HepG2 (cell line): Measurements from ENCODE around the gene MAML1. TPM values are rescaled to one million over a fixed set of nuclear protein-coding genes. Genes with fewer than 3 reads are reported as not detected.

Experiments
- HCFC1 ChIP-seq: fragments of 150-350 bp; IDR thresholded peaks from 2 replicates; pipeline ENCODE4 v1.6.1; 2014; ENCODE audit warnings: low read depth, low read length
- KMT2A ChIP-seq: sonication (generic); formaldehyde crosslinking; IDR thresholded peaks from 2 replicates; pipeline ENCODE4 v1.4.0; 2020; ENCODE audit warnings: missing genetic modification reagents
- SNAPC5 ChIP-seq: sonication (generic); formaldehyde crosslinking; IDR thresholded peaks from 2 replicates; pipeline ENCODE4 v1.8.1; 2023; ENCODE audit warnings: mild to moderate bottlenecking, missing genetic modification reagents, borderline replicate concordance
- ZNF235 ChIP-seq: sonication (generic); formaldehyde crosslinking; IDR thresholded peaks from 2 replicates; pipeline ENCODE4 v1.8.1; 2023; ENCODE audit warnings: mild to moderate bottlenecking, missing genetic modification reagents, borderline replicate concordance
- ZNF24 ChIP-seq: fragments of 450-650 bp; IDR thresholded peaks from 2 replicates; pipeline ENCODE4 v1.6.1; 2017; ENCODE audit warnings: antibody characterized with exemption, mild to moderate bottlenecking
- ZNF30 ChIP-seq: sonication (generic); formaldehyde crosslinking; IDR thresholded peaks from 2 replicates; pipeline ENCODE4 v1.5.0; 2020; ENCODE audit warnings: mild to moderate bottlenecking, missing genetic modification reagents
- ZNF580 ChIP-seq: IDR thresholded peaks from 2 replicates; pipeline ENCODE4 v1.6.1; 2016; ENCODE audit warnings: low read depth, borderline replicate concordance
- ZNF646 ChIP-seq: sonication (generic); formaldehyde crosslinking; IDR thresholded peaks from 2 replicates; pipeline ENCODE4 v1.9.0; 2021; ENCODE audit warnings: mild to moderate bottlenecking, missing genetic modification reagents
- ZNF670 ChIP-seq: sonication (generic); formaldehyde crosslinking; IDR thresholded peaks from 2 replicates; pipeline ENCODE4 v1.8.0; 2022; ENCODE audit warnings: mild to moderate bottlenecking, missing genetic modification reagents, borderline replicate concordance
- ZNF704 ChIP-seq: sonication (generic); formaldehyde crosslinking; IDR thresholded peaks from 2 replicates; pipeline ENCODE4 v1.8.1; 2023; ENCODE audit warnings: mild to moderate bottlenecking, inconsistent platforms, moderate library complexity, missing genetic modification reagents, borderline replicate concordance
- ZNF841 ChIP-seq: sonication (generic); formaldehyde crosslinking; IDR thresholded peaks from 2 replicates; pipeline ENCODE4 v1.8.1; 2023; ENCODE audit warnings: missing genetic modification reagents, borderline replicate concordance
- ZNF850 ChIP-seq: sonication (generic); formaldehyde crosslinking; conservative IDR thresholded peaks from 2 replicates; pipeline ENCODE4 v1.9.0; 2021; ENCODE audit warnings: mild to moderate bottlenecking, missing genetic modification reagents
- polyA plus RNA-seq, 8 experiments: library from polyadenylated mRNA; depleted of rRNA in 3 of 8; stranded (reverse) in 7 of 8; unstranded in 1 of 8; fragments of >200 nt; fragmentation: Illumina TruSeq in 4 of 8; extraction: Trizol in 4 of 8; gene quantifications; 2 replicates each; pipeline versions ENCODE4 v1.2.1 to v1.2.3, GENCODE V29; 2011 to 2016; ENCODE audit warnings: low read depth in 4 of 8, missing spikeins in 1 of 8, mixed read lengths in 1 of 8; ENCODE audit not compliant: insufficient read depth in 1 of 8
- total RNA-seq, 5 experiments: library from RNA; depleted of rRNA; stranded (reverse); fragments of >200 nt; fragmentation: Illumina TruSeq; extraction: Trizol; gene quantifications; 2 replicates each; pipeline ENCODE4 v1.2.3, GENCODE V29; 2016; ENCODE audit warnings: low read depth in 1 of 5
- TF ChIP-seq, protein P1 (sequence below): sonication (generic); formaldehyde crosslinking; IDR thresholded peaks from 2 replicates; pipeline ENCODE4 v1.8.0; 2022; ENCODE audit warnings: missing genetic modification reagents, mild to moderate bottlenecking, moderate library complexity, borderline replicate concordance

MAML1 gene
- total and polyA plus RNA-seq, 2 of the 13 experiments (the other 11 are each of a cell fraction or from before 2014, with no cell fraction given): 10.0 to 10.8 TPM

DNA sequence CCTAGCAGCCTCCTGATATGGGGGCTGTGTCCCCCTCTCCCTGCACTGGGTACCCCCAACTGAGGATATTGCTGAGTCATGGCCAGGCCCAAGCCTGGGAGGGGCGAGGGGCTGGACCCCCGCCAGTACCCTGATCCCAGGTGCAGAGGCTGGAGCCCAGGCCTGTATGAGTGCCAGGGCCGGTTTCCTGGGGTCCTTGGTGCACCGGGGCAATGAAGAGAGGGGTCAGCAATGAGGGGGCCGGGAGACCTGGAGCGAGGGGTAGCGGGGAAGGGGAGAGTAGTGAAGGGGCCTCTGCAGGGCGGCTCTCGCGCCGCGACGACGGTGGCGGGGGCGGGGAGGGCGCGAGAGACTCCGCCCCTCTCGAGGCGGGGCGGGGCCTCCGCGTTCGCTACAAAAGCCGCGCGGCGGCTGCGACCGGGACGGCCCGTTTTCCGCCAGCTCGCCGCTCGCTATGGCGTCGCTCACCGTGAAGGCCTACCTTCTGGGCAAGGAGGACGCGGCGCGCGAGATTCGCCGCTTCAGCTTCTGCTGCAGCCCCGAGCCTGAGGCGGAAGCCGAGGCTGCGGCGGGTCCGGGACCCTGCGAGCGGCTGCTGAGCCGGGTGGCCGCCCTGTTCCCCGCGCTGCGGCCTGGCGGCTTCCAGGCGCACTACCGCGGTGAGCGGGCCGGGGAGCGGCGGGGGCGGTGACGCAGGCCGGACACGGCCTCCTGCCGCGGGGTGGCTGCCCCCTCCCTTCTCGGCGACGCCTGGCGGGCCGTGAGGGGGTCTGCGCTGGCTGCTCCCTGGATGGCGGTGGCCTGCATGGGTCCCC lies 88.1 kb downstream of the MAML1 start, which contains the start of gene SQSTM1 (continued):
- no peak for TF ChIP-seq ZNF646 (CRISPR knock-in tag)
- no peak for TF ChIP-seq ZNF704
- TF ChIP-seq ZNF30 (CRISPR knock-in tag): 0 out of 2 replicates have a peak, but pooled peaks have one; percentile 84
- TF ChIP-seq ZNF24: no peak
- TF ChIP-seq HCFC1: no peak
- TF ChIP-seq ZNF580 (CRISPR knock-in tag): no peak
- no peak; the same call in 1 of the 2 replicates for TF ChIP-seq ZNF670 (CRISPR knock-in tag)
- 0 out of 2 replicates have a peak, but pooled peaks have one; percentile 42 for TF ChIP-seq KMT2A (CRISPR knock-in tag)
- 0 out of 2 replicates have a peak, but pooled peaks have one; percentile 28 for TF ChIP-seq ZNF235 (CRISPR knock-in tag)
- TF ChIP-seq SNAPC5 (CRISPR knock-in tag): no peak
- TF ChIP-seq ZNF841 (CRISPR knock-in tag): no peak
- TF ChIP-seq, protein P1, sequence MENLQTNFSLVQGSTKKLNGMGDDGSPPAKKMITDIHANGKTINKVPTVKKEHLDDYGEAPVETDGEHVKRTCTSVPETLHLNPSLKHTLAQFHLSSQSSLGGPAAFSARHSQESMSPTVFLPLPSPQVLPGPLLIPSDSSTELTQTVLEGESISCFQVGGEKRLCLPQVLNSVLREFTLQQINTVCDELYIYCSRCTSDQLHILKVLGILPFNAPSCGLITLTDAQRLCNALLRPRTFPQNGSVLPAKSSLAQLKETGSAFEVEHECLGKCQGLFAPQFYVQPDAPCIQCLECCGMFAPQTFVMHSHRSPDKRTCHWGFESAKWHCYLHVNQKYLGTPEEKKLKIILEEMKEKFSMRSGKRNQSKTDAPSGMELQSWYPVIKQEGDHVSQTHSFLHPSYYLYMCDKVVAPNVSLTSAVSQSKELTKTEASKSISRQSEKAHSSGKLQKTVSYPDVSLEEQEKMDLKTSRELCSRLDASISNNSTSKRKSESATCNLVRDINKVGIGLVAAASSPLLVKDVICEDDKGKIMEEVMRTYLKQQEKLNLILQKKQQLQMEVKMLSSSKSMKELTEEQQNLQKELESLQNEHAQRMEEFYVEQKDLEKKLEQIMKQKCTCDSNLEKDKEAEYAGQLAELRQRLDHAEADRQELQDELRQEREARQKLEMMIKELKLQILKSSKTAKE (CRISPR knock-in tag): peak; percentile 70
- TF ChIP-seq ZNF850 (CRISPR knock-in tag): no peak; the same call in 1 of the 2 replicates
